ENCODE measurements around the gene INSR. TPM values are rescaled to one million over a fixed set of nuclear protein-coding genes. Genes with fewer than 3 reads are reported as not detected.

Gene INSR
- total and polyA plus RNA-seq, 12 donors = 20.2 to 157 (median 99.0) TPM

DNA sequence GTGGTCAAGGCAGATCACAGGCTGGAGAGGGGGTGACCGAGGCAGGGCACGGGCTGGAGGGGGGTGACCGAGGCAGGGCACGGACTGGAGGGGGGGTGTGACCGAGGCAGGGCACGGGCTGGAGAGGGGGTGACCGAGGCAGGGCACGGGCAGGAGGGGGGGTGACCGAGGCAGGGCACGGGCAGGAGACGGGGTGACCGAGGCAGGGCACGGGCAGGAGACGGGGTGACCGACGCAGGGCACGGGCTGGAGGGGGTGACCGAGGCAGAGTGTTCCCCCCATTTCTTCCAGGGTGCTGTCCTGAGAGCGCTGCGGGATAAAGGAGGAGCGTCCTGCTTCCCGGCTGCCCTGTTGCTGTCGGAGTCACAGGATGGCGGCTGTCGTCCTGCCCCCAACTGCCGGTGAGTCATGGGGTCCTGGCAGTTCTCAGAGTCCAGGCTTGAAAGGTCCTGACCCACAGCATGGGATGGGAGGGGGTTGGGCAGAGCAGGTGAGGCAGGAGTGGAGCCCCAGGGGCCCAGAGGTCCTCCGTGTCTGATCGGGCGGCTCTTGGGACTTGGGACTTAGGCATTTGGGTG, 219.4 kb downstream of the INSR start:
- TF ChIP-seq, protein P1, sequence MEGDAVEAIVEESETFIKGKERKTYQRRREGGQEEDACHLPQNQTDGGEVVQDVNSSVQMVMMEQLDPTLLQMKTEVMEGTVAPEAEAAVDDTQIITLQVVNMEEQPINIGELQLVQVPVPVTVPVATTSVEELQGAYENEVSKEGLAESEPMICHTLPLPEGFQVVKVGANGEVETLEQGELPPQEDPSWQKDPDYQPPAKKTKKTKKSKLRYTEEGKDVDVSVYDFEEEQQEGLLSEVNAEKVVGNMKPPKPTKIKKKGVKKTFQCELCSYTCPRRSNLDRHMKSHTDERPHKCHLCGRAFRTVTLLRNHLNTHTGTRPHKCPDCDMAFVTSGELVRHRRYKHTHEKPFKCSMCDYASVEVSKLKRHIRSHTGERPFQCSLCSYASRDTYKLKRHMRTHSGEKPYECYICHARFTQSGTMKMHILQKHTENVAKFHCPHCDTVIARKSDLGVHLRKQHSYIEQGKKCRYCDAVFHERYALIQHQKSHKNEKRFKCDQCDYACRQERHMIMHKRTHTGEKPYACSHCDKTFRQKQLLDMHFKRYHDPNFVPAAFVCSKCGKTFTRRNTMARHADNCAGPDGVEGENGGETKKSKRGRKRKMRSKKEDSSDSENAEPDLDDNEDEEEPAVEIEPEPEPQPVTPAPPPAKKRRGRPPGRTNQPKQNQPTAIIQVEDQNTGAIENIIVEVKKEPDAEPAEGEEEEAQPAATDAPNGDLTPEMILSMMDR (IDR thresholded peaks at IDR 0.05) = no peak
- intact Hi-C loops (cut with DNase I) = no loop called here
- Histone ChIP-seq H3K4me3 (no peak overlapping the region), H3K36me3 (peaks cover 27 to 94% (median 88%) of the 10 kb centered on the region in 9 donors), H3K27ac (no peak overlapping the region), H3K27me3 (no peaks in the 10 kb centered on the region), H3K9me3 (peaks cover 2 to 51% (median 36%) of the 10 kb centered on the region in 11 donors), H3K4me1 (peaks cover 0 to 15% (median 9%) of the 10 kb centered on the region in 9 donors)
- DNase-seq (no peak), ATAC-seq (no peak)
- WGBS, 2 donors = 98% methylated on average over 28 to 29 of the region's 29 CpGs

DNA sequence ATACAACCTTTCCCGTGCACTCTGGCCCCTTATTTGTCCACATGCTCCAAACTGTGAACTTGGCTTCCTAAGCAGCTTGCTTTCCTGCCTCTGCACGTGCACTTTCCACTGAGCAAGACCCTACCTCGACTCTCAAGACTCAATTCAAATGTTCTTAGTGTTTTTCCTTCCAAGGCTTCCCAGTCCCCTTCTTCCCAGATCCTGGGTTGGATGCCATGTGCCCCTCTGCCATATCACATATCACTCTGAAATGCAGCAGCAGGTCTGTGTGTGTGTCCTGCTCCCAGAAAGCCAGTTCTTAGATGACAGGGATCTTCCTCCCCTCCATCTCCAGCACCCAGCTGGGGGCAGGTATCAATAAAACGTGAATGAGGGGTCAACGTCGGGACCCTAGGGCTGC, 221.7 kb downstream of the INSR start:
- intact Hi-C loops (cut with DNase I) = no loop called here
- peaks cover 0 to 28% (median 14%) of the 10 kb centered on the region in 11 donors for H3K9me3 ChIP-seq
- H3K4me3 ChIP-seq = no peak overlapping the region
- 94 to 96% methylated on average over 6 of the region's 6 CpGs for WGBS, 2 donors
- TF ChIP-seq, protein P1 (IDR thresholded peaks at IDR 0.05) = no peak
- peaks cover 0 to 15% (median 10%) of the 10 kb centered on the region in 9 donors for H3K4me1 ChIP-seq
- DNase-seq (no peak), ATAC-seq (no peak)
- H3K36me3 ChIP-seq = peaks cover 15 to 72% (median 66%) of the 10 kb centered on the region in 9 donors
- H3K27ac ChIP-seq = no peak overlapping the region
- H3K27me3 ChIP-seq = no peaks in the 10 kb centered on the region

DNA sequence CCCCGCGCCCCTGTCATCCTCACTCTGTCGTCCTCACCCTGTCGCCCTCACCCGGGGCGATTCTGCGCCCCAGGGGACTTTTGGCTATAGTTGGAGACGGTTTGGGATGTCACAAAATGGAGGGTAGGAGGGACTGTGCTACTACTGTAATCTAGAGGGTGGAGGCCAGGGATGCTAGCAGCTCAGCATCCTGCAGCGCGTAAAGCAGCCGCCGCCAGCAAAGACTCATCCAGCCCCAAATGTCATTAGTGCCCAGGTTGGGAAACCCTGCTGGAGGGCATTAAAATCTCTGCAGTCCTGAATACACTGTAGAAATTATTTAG, 224.3 kb downstream of the INSR start:
- WGBS, 2 donors = 0 to 1% methylated on average over 12 of the region's 12 CpGs
- peak overlapping the region; percentile 74 to 99 (median 87) for H3K4me3 ChIP-seq
- H3K9me3 ChIP-seq = peaks cover 0 to 8% (median 0%) of the 10 kb centered on the region in 11 donors
- no peaks in the 10 kb centered on the region for H3K27me3 ChIP-seq
- DNase-seq (no peak), ATAC-seq (peak in 3 of 8 donors; percentile 14 to 29 (median 18))
- H3K4me1 ChIP-seq = peaks cover 0 to 15% (median 10%) of the 10 kb centered on the region in 9 donors
- intact Hi-C loops (cut with DNase I) = loop anchor here in 1 of 10 donors (10.0 kb wide), 1 partner anchor 335 kb away; the partner anchor contains the start of genes GPR108 and TRIP10
- peaks cover 0 to 45% (median 39%) of the 10 kb centered on the region in 9 donors for H3K36me3 ChIP-seq
- TF ChIP-seq, protein P1 (IDR thresholded peaks at IDR 0.05) = no peak
- H3K27ac ChIP-seq = peak overlapping the region; percentile 53 to 93 (median 84)

DNA sequence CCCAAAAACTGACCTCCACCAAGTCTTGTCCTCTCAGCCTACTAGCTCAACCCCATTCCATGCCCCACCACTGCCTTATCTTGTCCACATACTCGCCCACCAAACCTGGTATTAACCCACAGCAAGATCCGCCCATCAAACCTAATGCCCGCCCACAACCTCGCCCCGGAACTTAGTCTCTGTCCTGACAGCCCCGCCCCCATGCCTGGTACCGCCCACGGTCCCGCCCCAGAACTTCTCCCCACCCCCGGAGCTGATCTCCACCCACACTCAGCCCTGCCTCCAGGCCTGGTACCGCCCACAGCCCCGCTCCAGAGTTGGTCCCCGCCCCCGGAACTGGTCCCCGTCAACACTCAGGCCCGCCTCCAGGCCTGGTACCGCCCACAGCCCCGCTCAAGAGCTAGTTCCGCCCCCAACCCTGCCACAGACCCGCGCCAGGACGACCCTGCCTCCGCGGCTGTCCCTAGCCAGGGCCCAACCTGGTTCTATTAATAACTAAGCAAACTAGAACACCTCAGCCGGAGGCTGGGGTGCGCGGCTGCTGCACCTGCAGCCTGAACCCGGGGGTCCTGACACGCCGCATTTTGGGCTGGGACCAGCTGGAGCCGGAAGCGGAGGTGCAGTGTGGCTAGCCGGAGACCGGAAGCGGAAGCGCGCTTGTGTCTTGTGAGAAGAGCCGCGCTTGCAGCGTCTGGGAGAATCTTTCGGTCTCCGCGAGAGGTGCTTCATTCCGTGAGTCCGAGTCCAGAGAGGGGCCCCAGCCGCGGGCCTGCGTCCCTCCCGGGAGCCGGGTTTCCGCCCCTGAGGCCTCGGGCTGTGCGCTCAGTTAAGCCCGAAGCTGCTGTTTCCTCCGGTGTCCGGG, 224.9 kb downstream of the INSR start, which contains the start of gene ZNF557:
Gene ZNF557 (plus strand): TSS at position 662 of the 862 bp plus-strand sequence. CDS start 5,372 bp downstream, outside the sequence.
- ATAC-seq (peak; percentile 100), DNase-seq (peak; percentile 99)
- Histone ChIP-seq H3K36me3 (peaks cover 0 to 39% (median 36%) of the 10 kb centered on the region in 9 donors), H3K9me3 (peaks cover 0 to 8% (median 0%) of the 10 kb centered on the region in 11 donors), H3K27ac (peak within 1 kb of the TSS; percentile 53 to 93 (median 84)), H3K4me1 (peaks cover 0 to 15% (median 10%) of the 10 kb centered on the region in 9 donors), H3K27me3 (no peaks in the 10 kb centered on the region), H3K4me3 (peak within 1 kb of the TSS; percentile 74 to 99 (median 87))
- intact Hi-C loops (cut with DNase I) = loop anchor here in 1 of 10 donors (10.0 kb wide), 1 partner anchor 334 kb away; the partner anchor contains the start of genes GPR108 and TRIP10
- TF ChIP-seq, protein P1 (IDR thresholded peaks at IDR 0.05) = no peak
- WGBS, 2 donors = 0 to 1% methylated on average over 55 to 56 of the region's 56 CpGs

Measured in heart right ventricle (tissue), 16 donors.